ENCODE results near the gene EZH2.

GRCh38 chr7:148882841-148883265 lies 1.2 kb downstream of the EZH2 start:
- no peak for TF ChIP-seq POLR2AphosphoS5 (IDR thresholded peaks at IDR 0.05; ENCODE audit: low read depth, low read length)
- TF ChIP-seq TAF1 (IDR thresholded peaks at IDR 0.05; ENCODE audit: borderline replicate concordance, insufficient read depth, low read length): no peak
